Mesothelial cell of epicardium (in vitro differentiated cells): ENCODE results near the gene KCNJ5. TPM values are rescaled to one million over a fixed set of nuclear protein-coding genes. Genes with fewer than 3 reads are reported as not detected.

Experiments used
- DNase-seq, 2 experiments: peaks; one replicate each; pipeline ENCODE4 v3.0.0; 2021; ENCODE audit warnings: low spot score in 2 of 2; ENCODE audit not compliant: unreplicated experiment in 2 of 2
- H3K27ac Mint-ChIP-seq: 2 replicates; pipeline ENCODE4 v1.8.0; 2021; ENCODE audit warnings: mixed read lengths
- H3K27me3 Mint-ChIP-seq: 2 replicates; pipeline ENCODE4 v1.8.0; 2021; ENCODE audit warnings: low read depth, mixed read lengths
- H3K36me3 Mint-ChIP-seq: 2 replicates; pipeline ENCODE4 v1.8.0; 2021; ENCODE audit warnings: mixed read lengths
- H3K4me1 Mint-ChIP-seq: 2 replicates; pipeline ENCODE4 v1.8.0; 2021; ENCODE audit warnings: mixed read lengths
- H3K4me3 Mint-ChIP-seq: 2 replicates; pipeline ENCODE4 v1.8.0; 2021; ENCODE audit warnings: mild to moderate bottlenecking, moderate library complexity, mixed read lengths
- H3K9me3 Mint-ChIP-seq: 2 replicates; pipeline ENCODE4 v1.8.0; 2021; ENCODE audit warnings: mixed read lengths
- total RNA-seq: library from RNA; stranded (reverse); gene quantifications from 3 replicates; pipeline ENCODE4 v1.2.1, GENCODE V29; 2021
- TF ChIP-seq, protein P1 (sequence below): fragments of 200-600 bp; sonication (generic); IDR thresholded peaks from one replicate; pipeline ENCODE4 v1.5.0; 2021; ENCODE audit warnings: antibody characterized with exemption; ENCODE audit not compliant: unreplicated experiment

Gene KCNJ5
- total RNA-seq, 1 donor from 2014 or later, result 0.09 TPM

DNA sequence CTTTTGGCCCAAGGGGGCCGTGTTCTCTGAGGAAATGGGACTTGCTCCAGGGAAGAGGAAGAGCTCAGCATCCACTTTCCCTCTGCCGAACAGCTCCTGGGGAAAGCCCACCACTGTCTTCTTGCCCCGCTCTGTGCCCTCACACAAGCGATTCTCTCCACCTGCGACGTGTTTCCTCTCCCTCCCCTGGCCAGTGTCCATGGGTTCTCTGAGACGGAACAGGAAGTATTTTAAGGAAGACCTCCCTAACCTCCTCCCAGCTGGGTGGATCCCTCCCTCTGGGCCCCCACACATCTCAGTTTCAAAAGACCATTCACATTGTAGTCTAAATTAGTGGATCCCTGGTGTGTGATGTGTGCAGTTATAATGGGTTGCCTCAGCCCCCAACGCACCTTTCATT is 50.0 kb downstream of the KCNJ5 start:
- DNase-seq, result no peak
- Mint-ChIP-seq H3K27me3 (no peaks in the 10 kb centered on the region), H3K9me3 (no peaks in the 10 kb centered on the region), H3K4me1 (peaks cover 2% of the 10 kb centered on the region), H3K27ac (no peak overlapping the region), H3K36me3 (no peaks in the 10 kb centered on the region), H3K4me3 (no peak overlapping the region)
- TF ChIP-seq, protein P1, sequence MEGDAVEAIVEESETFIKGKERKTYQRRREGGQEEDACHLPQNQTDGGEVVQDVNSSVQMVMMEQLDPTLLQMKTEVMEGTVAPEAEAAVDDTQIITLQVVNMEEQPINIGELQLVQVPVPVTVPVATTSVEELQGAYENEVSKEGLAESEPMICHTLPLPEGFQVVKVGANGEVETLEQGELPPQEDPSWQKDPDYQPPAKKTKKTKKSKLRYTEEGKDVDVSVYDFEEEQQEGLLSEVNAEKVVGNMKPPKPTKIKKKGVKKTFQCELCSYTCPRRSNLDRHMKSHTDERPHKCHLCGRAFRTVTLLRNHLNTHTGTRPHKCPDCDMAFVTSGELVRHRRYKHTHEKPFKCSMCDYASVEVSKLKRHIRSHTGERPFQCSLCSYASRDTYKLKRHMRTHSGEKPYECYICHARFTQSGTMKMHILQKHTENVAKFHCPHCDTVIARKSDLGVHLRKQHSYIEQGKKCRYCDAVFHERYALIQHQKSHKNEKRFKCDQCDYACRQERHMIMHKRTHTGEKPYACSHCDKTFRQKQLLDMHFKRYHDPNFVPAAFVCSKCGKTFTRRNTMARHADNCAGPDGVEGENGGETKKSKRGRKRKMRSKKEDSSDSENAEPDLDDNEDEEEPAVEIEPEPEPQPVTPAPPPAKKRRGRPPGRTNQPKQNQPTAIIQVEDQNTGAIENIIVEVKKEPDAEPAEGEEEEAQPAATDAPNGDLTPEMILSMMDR, result no peak

DNA sequence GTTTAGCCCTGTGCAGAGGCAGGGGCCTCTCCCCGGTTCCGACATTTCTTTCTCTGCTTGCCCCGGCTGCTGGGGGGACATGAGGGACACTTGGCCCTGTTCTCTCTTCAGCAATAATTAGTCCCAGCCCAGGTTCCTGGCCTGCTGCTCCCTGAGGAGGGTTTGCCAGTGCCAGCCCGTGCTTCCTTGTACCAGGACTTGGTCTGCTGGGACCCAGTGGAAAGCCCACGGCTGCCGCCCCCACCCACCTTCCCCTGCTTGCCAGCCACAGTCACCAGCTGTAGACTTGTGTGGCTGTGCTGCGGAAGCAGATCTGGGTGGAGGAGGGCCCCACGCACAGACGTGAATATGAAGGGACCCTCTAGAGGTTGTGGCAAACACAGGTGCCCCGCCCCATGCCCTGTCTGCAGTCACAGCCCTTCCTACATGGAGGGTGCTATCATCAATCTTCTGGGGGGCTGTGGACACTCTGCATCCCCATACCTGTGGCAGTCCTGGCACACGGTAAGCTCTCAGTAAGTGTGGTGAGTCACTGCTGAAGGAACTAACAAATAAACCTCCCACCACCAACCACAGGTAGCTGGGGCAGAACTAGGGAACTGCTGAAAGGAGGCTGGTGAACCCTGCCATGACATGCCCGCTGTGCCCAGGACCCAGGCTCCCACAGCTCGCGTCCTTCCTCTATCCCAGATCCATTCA is 50.6 kb downstream of the KCNJ5 start:
- Mint-ChIP-seq H3K36me3 (no peaks in the 10 kb centered on the region), H3K27ac (no peak overlapping the region), H3K27me3 (no peaks in the 10 kb centered on the region), H3K9me3 (no peaks in the 10 kb centered on the region), H3K4me3 (no peak overlapping the region), H3K4me1 (no peaks in the 10 kb centered on the region)
- DNase-seq, result no peak
- TF ChIP-seq, protein P1, result no peak

DNA sequence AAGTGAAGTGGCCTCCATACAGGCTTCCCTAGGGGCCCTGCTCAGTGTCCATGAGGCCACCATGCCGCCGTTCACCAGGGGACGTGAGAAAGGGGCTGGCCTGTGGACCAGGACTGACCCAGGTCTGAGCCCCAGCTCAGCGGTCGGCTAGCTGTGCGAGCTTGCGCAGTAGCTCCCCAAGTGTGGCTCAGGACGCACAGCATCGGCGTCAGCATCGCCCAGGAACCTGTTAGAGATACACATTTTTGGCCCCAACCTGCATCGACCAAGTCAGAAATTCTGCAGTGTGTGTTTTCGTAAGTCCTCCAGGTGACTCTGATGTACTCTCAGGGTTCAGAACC is 51.1 kb downstream of the KCNJ5 start:
- TF ChIP-seq, protein P1, result no peak
- DNase-seq, result no peak
- H3K27ac Mint-ChIP-seq, result no peak overlapping the region
- no peaks in the 10 kb centered on the region for H3K9me3 Mint-ChIP-seq
- no peaks in the 10 kb centered on the region for H3K36me3 Mint-ChIP-seq
- no peaks in the 10 kb centered on the region for H3K27me3 Mint-ChIP-seq
- no peak overlapping the region for H3K4me3 Mint-ChIP-seq
- H3K4me1 Mint-ChIP-seq, result no peaks in the 10 kb centered on the region

DNA sequence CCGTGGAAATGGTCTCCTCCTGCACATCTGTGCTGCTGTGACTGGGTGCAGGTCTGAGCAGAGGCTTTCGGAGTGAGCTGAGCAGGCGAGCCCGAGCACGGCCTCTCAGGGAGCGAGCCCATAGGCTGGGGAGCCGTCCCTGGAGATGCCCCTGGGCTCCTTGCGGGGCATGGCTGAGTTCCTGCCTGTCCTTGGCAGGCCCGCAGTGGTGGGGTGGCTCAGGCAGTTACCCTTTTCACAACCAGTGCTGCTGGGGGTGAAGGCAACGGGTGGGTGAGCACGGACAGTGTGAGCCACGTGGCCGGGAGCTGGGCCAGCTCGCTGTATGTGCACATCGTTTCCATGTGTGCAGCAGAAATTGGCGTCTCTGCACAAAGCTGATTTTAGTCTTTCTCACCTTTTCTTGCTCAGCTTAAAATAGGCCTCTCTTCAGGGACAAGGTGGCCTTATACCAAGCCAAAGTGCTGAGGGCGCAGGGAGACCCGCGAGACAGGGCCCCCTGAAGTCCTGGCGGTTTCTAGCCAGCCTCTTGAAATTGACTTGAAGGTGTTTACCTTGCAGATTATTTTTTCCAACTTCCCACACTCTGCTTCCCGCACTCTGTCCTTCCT is 51.8 kb downstream of the KCNJ5 start, which contains the start of gene TP53AIP1:
TP53AIP1 (minus strand) TSS at position 55 of the 611 bp plus-strand sequence. CDS start 5,053 bp downstream, outside the sequence.
- Mint-ChIP-seq H3K4me3 (no peak within 1 kb of the TSS), H3K4me1 (no peaks in the 10 kb centered on the region), H3K27ac (no peak within 1 kb of the TSS), H3K36me3 (no peaks in the 10 kb centered on the region), H3K9me3 (no peaks in the 10 kb centered on the region), H3K27me3 (no peaks in the 10 kb centered on the region)
- DNase-seq, result no peak
- TF ChIP-seq, protein P1, result no peak

DNA sequence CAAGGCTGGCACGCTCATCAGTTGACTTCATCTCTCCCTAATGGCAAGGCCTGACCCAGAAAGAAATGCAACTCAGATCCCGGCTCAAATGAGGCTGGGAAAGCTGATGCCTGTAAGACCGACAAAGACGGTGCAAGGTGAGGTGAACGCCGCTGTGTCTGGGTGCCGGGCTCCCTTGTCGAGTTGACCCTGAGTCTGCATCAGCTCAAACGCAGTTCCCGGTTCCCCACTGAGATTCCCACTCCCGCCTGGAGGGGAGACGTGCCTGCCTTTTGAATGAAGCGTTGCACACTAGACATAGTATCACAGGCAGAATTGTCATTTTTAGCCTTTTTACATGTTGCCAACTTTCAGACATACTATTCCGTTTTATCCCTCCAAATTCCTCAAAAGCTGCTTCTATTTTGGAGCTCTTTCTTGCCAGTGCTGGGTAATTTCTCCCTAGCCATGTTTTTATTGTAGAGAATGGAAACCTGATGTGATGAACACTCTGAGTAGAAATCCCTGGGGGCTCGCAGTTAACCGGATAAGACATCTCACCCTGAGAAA is 52.3 kb downstream of the KCNJ5 start:
- Mint-ChIP-seq H3K4me1 (no peaks in the 10 kb centered on the region), H3K36me3 (no peaks in the 10 kb centered on the region), H3K4me3 (no peak overlapping the region), H3K27me3 (no peaks in the 10 kb centered on the region), H3K9me3 (no peaks in the 10 kb centered on the region), H3K27ac (no peak overlapping the region)
- DNase-seq, result no peak
- TF ChIP-seq, protein P1, result no peak
